22Rv1 (cell line): Measurements from ENCODE around the gene TSEN34.

Experiments used
- ZFX ChIP-seq: fragments of 450-650 bp; IDR thresholded peaks from 2 replicates; pipeline ENCODE4 v1.6.1; 2017; ENCODE audit warnings: antibody characterized with exemption, borderline replicate concordance
- TF ChIP-seq, protein P1 (sequence below): fragments of 450-650 bp; IDR thresholded peaks from 2 replicates; pipeline ENCODE4 v1.5.1; 2017; ENCODE audit warnings: mild to moderate bottlenecking

DNA sequence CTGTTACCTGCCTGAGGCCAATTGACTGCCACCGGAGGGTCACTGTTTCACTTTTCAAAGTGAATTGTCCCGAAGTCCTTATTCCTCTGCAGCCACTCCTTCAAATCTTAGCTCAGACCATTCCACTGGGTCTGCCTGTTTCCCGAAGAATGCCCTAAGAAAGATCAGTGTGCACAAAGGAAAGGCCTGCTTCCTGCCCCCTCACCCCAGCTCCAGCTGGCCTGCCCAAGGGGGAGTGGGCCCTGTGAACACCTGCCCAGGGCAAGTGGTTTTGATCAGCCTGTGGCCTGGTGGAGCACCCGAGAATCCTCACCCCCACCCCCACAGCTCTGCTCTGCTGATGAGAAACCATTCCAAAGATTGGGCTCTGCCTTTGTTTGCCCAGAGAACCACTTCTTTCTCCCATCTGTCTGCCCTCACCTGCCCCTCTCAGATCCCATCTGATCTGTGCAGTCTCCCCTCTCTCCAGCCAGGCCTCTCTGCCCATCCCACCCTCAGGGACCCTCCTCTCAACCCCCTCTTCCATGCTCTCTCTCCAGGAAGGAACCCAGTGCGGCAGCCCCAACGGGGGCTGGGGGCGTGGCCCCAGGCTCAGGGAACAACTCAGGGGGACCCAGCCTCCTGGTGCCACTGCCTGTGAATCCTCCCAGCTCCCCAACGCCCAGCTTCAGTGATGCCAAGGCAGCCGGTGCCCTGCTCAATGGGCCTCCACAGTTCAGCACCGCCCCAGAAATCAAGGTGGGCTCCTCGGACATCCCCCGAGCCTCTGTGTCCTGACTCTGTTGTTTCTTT is 41.9 kb upstream of the TSEN34 start:
- TF ChIP-seq, protein P1, sequence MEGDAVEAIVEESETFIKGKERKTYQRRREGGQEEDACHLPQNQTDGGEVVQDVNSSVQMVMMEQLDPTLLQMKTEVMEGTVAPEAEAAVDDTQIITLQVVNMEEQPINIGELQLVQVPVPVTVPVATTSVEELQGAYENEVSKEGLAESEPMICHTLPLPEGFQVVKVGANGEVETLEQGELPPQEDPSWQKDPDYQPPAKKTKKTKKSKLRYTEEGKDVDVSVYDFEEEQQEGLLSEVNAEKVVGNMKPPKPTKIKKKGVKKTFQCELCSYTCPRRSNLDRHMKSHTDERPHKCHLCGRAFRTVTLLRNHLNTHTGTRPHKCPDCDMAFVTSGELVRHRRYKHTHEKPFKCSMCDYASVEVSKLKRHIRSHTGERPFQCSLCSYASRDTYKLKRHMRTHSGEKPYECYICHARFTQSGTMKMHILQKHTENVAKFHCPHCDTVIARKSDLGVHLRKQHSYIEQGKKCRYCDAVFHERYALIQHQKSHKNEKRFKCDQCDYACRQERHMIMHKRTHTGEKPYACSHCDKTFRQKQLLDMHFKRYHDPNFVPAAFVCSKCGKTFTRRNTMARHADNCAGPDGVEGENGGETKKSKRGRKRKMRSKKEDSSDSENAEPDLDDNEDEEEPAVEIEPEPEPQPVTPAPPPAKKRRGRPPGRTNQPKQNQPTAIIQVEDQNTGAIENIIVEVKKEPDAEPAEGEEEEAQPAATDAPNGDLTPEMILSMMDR = no peak
- no peak for TF ChIP-seq ZFX
